Mucosa of descending colon (tissue), 3 donors: ENCODE measurements around the gene MARK4. TPM values are rescaled to one million over a fixed set of nuclear protein-coding genes. Genes with fewer than 3 reads are reported as not detected.

Experiments
- ATAC-seq: fragments of 200-7000 bp; cut with Tn5 transposase; one replicate; pipeline ENCODE4 v1.9.1; 2020; ENCODE audit warnings: mild to moderate bottlenecking, moderate library complexity
- DNase-seq, 3 donors: peaks; one replicate each; pipeline ENCODE4 v3.0.0-alpha.2; 2020
- H3K36me3 ChIP-seq: fragments of 200-600 bp; one replicate; pipeline ENCODE4 v1.8.0; 2021; ENCODE audit warnings: low read depth, mild to moderate bottlenecking
- H3K4me1 ChIP-seq: fragments of 200-600 bp; one replicate; pipeline ENCODE4 v1.8.0; 2021; ENCODE audit warnings: low read depth, mild to moderate bottlenecking
- H3K4me3 ChIP-seq: fragments of 200-600 bp; one replicate; pipeline ENCODE4 v1.8.0; 2021; ENCODE audit warnings: mild to moderate bottlenecking
- H3K9me3 ChIP-seq: fragments of 200-600 bp; one replicate; pipeline ENCODE4 v1.8.0; 2021; ENCODE audit warnings: mild to moderate bottlenecking
- CTCF ChIP-seq: fragments of 200-600 bp; IDR thresholded peaks from one replicate; pipeline ENCODE4 v1.8.0; 2022; ENCODE audit warnings: antibody characterized with exemption, mild to moderate bottlenecking
- intact Hi-C, 2 donors: fragments of 100-400 bp; cut with DNase I in 1 of 2; cut with micrococcal nuclease in 1 of 2; formaldehyde crosslinking; loops; one replicate each; pipeline versions ENCODE4 v1.11.0 to v1.11.1; 2022; cut with DNase I, micrococcal nuclease
- total RNA-seq, 3 donors: library from RNA; stranded (reverse); fragmentation: NEBNext Ultra II Directional in 2 of 3; extraction: Animal tissue kit (Norgen Biotek cat#: 25700) in 2 of 3; gene quantifications; one replicate each; pipeline versions ENCODE4 v1.2.1 to v1.2.4, GENCODE V29; 2021 to 2023
- donor health status: DM: no; HTN: no; CAD: no; lungs with moderate emphysema.
- donor health status: DM: no; HTN: no; CAD: no.
- donor health status: DM: no; HTN: yes; CAD: no.

MARK4 gene
- total RNA-seq, 3 donors from 2014 or later: 15.7 to 34.6 (median 17.0) TPM

- Histone ChIP-seq H3K9me3 (no peaks in the 10 kb centered on the region), H3K4me3 (no peak overlapping the region), H3K4me1 (no peaks in the 10 kb centered on the region), H3K36me3 (no peaks in the 10 kb centered on the region)
- no peak for TF ChIP-seq CTCF
- no peak for DNase-seq
- no peak for ATAC-seq
- intact Hi-C loops: no loop called here
Measured at GRCh38 chr19:45303269-45304060, 52.4 kb downstream of the MARK4 start.

- TF ChIP-seq CTCF: no peak
- no peak for ATAC-seq
- no peaks in the 10 kb centered on the region for H3K9me3 ChIP-seq
- intact Hi-C loops: no loop called here
- H3K4me1 ChIP-seq: no peaks in the 10 kb centered on the region
- no peak for DNase-seq
- H3K4me3 ChIP-seq: no peak overlapping the region
- no peaks in the 10 kb centered on the region for H3K36me3 ChIP-seq
Measured at GRCh38 chr19:45304141-45304926, 53.3 kb downstream of the MARK4 start.

GRCh38 chr19:45305007-45305406, 53.9 kb downstream of the MARK4 start:
- no peaks in the 10 kb centered on the region for H3K4me1 ChIP-seq
- no peak for ATAC-seq

GRCh38 chr19:45305421-45305820, 54.4 kb downstream of the MARK4 start:
- intact Hi-C loops: no loop called here
- ATAC-seq: no peak

More at GRCh38 chr19:45305007-45305406, 53.9 kb downstream of the MARK4 start:
- intact Hi-C loops: no loop called here
- no peaks in the 10 kb centered on the region for H3K36me3 ChIP-seq
- DNase-seq: no peak
- no peak for TF ChIP-seq CTCF
- H3K9me3 ChIP-seq: no peaks in the 10 kb centered on the region
- H3K4me3 ChIP-seq: no peak overlapping the region

GRCh38 chr19:45306040-45306439, 55.0 kb downstream of the MARK4 start:
- no peak for ATAC-seq

More at GRCh38 chr19:45305421-45305820, 54.4 kb downstream of the MARK4 start:
- H3K4me3 ChIP-seq: no peak overlapping the region
- H3K9me3 ChIP-seq: no peaks in the 10 kb centered on the region
- H3K4me1 ChIP-seq: no peaks in the 10 kb centered on the region
- no peak for DNase-seq
- H3K36me3 ChIP-seq: no peaks in the 10 kb centered on the region
- no peak for TF ChIP-seq CTCF

More at GRCh38 chr19:45306040-45306439, 55.0 kb downstream of the MARK4 start:
- DNase-seq: no peak
- Histone ChIP-seq H3K9me3 (no peaks in the 10 kb centered on the region), H3K4me3 (no peak overlapping the region), H3K4me1 (no peaks in the 10 kb centered on the region), H3K36me3 (no peaks in the 10 kb centered on the region)
- no peak for TF ChIP-seq CTCF
- intact Hi-C loops: no loop called here
